HG03442 (cell line): ENCODE results near the gene PYCR2.
"Not testable (repeated sequence)": the region's sequence is repeated elsewhere in the genome, so short reads cannot be mapped to it uniquely, and the experiment has no call there.

Experiments
- ATAC-seq: cut with Tn5 transposase; IDR thresholded peaks from one replicate; pipeline ENCODE4 v1.9.1; 2021; ENCODE audit warnings: mild to moderate bottlenecking, moderate library complexity; ENCODE audit not compliant: unreplicated experiment

PYCR2 gene

DNA sequence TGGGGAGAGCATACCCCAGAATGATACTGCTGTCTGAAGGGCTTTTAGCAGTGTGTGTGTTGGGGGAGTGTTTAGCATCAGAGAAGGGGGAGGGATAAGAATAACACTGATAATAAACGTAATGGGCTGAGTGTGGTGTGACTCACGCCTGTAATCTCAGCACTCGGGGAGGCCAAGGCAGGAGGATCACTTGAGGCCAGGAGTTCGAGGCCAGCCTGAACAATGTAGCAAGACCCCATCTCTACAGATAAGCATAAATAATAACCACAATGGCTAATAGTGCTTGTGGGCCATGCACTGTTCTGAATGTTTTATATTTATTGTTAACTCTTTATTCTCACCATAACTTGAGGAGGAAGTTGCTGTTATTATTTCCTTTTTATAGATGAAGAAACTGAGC is 19.5 kb upstream of the PYCR2 start:
- ATAC-seq, result no peak

GRCh38 chr1:225942574-225942973 is 18.5 kb upstream of the PYCR2 start:
- peak; percentile 73 for ATAC-seq

DNA sequence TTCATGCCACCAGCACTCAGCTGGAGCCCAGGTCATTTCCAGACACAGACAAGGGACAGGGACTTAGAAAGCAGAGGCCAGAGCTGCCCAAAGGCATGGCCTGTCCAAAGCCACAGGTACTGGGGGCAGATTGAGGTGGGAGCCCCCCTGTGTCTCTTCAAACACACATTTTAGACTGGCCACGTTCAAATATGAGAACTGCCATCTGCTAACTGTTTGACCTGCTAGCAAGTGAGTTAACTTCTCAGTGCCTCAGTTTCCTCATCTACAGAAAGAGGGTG is 17.8 kb upstream of the PYCR2 start:
- no peak for ATAC-seq

DNA sequence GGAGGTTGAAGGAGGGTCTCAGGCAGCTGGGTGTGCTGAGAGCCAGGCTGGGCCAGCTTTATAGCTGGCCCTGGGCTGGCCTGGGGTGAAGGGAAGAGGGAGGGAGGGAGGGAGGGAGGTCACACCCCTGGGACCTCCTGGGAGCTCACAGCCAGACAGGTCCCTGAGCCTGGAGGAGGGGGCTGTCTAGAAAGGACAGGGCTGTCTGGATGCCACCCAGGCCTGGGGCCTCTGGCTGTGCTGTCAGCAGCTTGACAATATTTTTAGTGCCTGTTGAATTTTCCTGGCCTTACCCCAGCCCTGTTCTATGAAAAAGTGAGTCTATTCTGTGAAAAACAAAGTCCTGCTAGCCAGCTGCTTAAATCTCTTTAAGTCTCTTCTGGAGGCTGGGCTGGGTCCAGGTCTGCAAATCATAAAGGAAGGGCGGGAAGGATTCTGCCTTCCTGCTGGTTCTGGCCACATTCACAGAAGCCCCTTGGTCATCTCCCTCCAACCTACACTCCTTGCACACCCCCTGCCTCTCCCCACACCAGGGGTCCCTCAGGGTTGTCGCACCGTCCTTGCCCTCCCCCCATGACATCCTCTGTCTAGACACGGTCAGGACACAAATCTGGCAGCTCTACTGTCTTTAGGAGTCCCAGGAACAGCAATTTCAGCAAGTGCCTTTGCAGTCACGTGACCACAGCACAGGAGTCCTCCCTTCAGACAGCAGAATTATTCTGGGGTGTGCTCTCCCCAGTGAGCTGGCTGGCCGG is 17.3 kb upstream of the PYCR2 start, which contains the start of gene LEFTY2:
TSS of gene LEFTY2 (minus strand) at position 34 of the 755 bp plus-strand sequence. CDS start 80 bp downstream, outside the sequence.
- ATAC-seq, result no peak

GRCh38 chr1:225940385-225941151 is 16.5 kb upstream of the PYCR2 start:
- no peak for ATAC-seq

DNA sequence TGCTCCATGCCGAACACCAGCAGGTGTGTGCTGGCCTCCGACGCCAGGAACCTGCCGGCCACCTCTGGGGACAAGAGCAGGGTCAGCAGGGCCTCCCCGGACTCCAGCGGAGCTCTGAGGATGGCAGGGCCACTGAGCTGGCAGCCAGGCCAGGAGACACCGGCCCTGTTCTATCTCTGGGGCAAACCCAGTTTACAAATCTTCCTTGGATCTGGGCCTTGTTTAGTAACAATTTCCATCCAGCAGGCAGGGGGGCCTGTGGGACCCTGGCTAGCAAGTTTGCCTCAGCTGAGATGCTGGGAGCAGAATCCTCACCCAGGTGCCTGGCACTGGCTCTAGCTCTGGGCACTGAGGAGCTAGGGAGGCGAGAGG is 15.9 kb upstream of the PYCR2 start:
- ATAC-seq, result not testable (repeated sequence)

DNA sequence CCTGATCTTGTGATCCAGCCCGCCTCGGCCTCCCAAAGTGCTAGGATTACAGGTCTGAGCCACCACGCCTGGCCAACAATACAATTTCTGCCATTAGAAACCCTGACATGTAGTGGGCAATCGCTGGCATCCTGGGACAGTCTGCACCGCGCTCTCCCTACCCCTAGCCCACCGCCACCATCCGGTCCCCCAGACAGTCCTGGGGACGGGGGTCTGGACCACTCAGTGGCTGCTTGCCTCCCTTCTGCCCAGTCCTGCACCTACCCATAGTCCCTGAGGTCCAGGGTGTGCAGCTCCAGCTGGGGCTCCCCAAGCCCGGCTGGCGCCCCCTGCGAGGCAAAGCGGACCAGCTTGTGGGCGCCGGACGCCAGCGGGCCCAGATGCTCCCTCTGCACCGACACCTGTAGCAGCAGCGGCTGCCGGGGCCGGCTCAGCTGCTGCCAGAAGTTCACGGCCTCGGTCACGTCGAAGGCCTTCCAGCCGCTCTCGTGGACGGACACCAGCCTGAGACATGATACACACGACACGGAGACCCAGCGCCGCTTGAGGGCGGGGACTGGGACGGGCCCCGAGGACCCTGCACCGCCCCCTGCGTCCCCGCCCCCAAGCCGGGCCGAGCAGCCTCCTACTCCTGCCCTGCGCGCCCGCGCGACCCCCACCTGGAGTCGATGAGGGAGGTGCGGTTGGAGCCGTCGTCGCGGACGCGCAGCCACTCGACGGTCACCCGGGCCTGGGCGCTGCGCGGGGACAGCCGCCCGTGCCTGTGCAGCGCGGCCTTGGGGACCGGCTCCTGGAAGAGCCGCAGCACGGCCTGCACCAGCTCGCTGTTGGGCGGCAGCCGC is 15.3 kb upstream of the PYCR2 start:
- not testable (repeated sequence) for ATAC-seq

DNA sequence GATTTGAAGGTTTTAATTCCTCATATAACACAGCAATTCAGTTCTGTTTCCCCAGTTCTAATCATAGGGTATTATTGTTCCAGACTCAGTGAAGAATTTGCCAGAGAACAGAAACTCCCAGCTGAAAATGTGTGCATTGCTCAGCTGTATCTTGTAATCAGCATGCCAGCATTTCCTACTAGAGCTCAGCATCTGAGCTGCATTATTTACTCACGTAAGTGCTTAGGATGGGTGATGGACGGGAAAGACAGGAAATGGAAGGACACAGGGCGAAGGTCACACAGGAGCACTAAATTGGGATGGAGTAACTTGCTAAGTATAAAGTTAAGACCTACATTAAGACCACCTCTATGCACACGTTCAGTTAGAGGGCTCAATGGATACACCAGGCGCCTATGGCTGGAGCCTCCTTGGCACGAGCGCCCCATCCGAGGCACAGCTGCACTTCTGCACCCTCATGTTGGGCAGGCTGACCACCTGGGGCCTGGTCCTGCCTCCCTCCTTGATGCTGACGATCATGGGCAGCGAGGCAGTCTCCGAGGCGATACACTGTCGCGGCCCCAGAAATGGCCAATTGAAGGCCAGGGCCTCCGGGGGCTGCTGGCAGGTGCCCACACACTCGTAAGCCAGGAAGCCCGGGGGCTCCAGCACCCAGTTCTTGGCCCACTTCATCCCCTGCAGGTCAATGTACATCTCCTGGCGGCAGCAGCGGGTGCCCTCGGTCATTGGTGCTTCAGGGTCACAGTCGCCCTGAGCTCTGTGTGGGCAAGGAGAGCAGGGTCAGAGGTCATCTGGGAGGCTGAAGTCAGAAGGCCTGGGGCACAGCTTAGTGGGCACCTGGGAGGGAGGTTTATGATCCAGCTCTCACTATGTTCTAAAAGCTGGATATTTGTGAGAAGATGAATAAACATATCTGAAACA is 13.3 kb upstream of the PYCR2 start:
- ATAC-seq, result no peak

DNA sequence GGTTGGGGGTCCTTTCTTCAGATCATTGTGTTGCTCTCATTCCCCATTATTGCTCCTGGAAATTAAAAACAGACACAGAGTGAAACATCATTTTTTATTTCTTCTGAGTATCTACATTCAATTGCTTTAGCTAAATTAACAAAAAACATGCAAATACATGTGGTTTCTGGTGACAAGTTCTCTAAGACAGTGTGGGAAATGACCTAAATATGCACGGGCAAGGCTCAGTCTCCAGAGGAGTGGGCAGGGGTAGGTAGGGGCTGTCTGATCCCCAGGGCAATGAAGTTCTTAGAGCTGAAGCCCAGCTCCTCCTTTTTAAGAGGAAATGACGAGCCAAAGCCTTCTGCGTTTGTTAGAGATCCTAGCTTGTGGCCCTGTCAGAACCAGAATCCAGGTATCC is 12.5 kb upstream of the PYCR2 start:
- no peak for ATAC-seq

- ATAC-seq, result not testable (repeated sequence)
Observed at GRCh38 chr1:225936086-225936485, 12.0 kb upstream of the PYCR2 start.

GRCh38 chr1:225934711-225935110 is 10.7 kb upstream of the PYCR2 start:
- ATAC-seq, result no peak

GRCh38 chr1:225933072-225933471 is 9.0 kb upstream of the PYCR2 start:
- ATAC-seq, result no peak

DNA sequence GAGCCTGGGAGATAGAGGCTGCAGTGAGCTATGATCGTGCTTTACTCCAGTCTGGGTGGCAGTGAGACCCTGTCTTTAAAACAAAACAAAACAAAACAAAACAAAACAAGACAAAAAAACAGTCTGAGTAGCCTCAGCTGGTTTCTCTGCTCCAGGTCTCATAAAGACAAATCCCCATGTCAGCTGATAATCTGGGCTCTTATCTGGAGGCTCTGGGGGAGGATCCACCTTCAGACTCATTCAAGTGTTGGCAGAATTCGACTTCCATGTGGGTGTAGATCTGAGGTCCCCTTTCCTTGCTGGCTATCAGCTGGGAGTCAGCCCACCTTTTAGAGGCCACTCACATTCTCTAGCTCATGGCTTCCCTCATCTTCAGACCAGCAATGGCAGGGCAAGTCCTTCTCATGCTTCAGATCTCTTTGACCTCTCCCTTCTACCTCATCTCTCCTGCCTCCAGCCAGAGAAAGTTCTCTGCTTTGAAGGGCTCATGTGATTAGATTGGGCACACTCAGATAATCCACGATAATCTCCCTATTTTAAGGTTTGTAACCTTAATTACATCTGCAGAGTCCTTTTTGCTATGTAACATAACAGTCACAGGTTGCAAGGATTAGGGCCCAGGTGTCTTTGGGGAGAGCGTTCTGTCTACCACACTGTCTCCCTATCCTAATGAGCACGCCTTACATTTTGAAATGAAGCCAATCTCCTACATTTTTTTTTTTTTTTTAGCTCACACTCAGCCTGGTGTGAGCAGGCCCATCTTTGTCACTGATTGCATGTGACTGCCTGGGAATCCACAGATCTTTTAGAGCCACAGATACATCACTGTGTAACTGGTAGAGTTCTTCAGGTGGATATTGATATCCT is 7.5 kb upstream of the PYCR2 start:
- no peak for ATAC-seq

DNA sequence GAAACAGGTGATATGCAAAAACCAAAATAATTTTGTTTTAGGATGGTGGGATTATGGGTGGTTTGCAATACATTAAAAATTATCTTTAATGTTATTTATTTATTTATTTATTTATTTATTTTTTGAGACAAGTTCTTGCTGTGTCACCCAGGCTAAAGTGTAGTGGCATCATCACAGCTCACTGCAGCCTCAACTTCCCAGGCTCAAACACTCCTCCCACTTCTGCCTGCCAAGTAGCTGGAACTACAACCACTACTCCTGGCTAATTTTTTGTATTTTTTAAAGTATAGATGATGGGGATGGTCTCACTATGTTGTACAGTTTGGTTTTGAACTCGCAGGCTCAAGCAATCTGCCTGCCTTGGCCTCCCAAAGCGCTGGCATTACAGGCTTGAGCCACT is 6.5 kb upstream of the PYCR2 start:
- ATAC-seq, result no peak

- not testable (repeated sequence) for ATAC-seq
Observed at GRCh38 chr1:225929462-225929861, 5.4 kb upstream of the PYCR2 start.

DNA sequence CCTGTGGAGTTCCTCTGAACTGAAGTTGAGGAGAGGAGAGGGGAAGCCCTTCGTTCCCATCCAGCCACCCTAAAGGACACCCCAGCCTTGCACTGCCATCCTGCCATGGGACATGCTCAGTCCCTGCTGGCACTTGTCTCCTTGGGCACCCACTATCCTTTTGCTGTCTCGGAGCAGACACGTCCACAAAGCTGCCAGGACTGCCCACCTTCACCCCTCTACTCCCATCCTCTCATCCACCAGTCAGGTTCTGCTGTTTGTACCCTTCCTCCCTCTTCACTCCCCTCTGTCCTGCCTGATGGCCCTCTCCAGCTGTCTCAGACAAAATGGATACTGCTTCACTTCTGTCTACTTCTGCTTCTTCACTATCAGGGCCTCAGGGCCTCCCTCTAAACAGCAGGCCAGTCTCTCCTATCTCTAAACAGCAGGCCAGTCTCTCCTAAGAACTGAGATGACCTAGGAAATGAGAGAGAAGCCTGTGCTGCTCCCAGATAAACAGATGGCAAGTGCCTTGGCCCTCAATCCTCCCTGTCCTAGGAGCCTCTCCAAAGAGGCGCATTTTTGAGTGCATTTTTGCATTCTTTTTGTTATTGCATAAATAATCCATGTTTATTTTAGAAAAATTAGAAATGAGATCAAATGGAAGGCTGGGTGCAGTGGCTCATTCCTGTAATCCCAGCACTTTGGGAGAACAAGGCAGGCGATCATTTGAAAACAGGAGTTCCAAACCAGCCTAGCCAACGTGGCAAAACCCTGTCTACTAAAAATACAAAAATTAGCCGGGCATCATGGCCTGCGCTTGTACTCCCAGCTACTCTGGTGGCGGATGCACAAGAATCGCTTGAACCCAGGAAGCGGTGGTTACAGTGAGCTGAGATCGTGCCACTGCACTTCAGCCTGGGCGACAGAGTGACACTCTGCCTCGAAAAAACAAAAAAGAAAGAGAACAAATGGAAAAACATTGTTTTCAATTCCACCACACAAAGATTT is 4.4 kb upstream of the PYCR2 start:
- ATAC-seq, result no peak

GRCh38 chr1:225926551-225927113 is 2.6 kb upstream of the PYCR2 start:
- no peak for ATAC-seq

- ATAC-seq, result no peak
Observed at GRCh38 chr1:225923381-225923691, 714 bp downstream of the PYCR2 start.
